D721Med (cell line): ENCODE results near the gene TNPO2.

Experiments
- DNase-seq: peaks from one replicate; pipeline ENCODE4 v3.0.0; 2011; ENCODE audit warnings: low spot score; ENCODE audit not compliant: insufficient read length
- FAIRE-seq: peaks from 2 replicates; lab custom pipeline; 2011; peaks lifted over from hg19 to GRCh38; lab: Jason Lieb, UNC
- CTCF ChIP-seq: IDR thresholded peaks from 2 replicates; pipeline ENCODE4 v1.5.1; 2012; ENCODE audit warnings: mild to moderate bottlenecking, control low read depth; ENCODE audit not compliant: insufficient read depth; ENCODE audit errors: missing control alignments

The TNPO2 gene

GRCh38 chr19:12695997-12696365, 27.8 kb downstream of the TNPO2 start:
- DNase-seq, result no peak
- no peak for TF ChIP-seq CTCF
- FAIRE-seq, result no peak

- no peak for DNase-seq
- FAIRE-seq, result no peak
- TF ChIP-seq CTCF, result no peak
Measured at GRCh38 chr19:12695514-12695913, 28.2 kb downstream of the TNPO2 start.

- no peak for FAIRE-seq
- no peak for DNase-seq
- TF ChIP-seq CTCF, result no peak
Measured at GRCh38 chr19:12695096-12695495, 28.6 kb downstream of the TNPO2 start.

- DNase-seq (no peak), FAIRE-seq (no peak)
- TF ChIP-seq CTCF, result no peak
Measured at GRCh38 chr19:12694641-12695040, 29.1 kb downstream of the TNPO2 start.

GRCh38 chr19:12692960-12693359, 30.8 kb downstream of the TNPO2 start:
- DNase-seq, result no peak
- no peak for TF ChIP-seq CTCF
- no peak for FAIRE-seq

GRCh38 chr19:12689581-12690216, 34.0 kb downstream of the TNPO2 start:
- DNase-seq, result no peak
- no peak for TF ChIP-seq CTCF
- no peak for FAIRE-seq

GRCh38 chr19:12689012-12689411, 34.7 kb downstream of the TNPO2 start:
- no peak for FAIRE-seq
- DNase-seq, result no peak
- no peak for TF ChIP-seq CTCF
